ENCODE results near the gene CER1.

The CER1 gene
- 0 reads per million in 4 experiments for total RNA-seq

- no peak for DNase-seq
These were observed at the start of gene CER1 for GRCh38 chr9:14722391-14723035. CER1 (minus strand) TSS chr9:14722733; CDS start chr9:14722672, 61 bp downstream.

DNA sequence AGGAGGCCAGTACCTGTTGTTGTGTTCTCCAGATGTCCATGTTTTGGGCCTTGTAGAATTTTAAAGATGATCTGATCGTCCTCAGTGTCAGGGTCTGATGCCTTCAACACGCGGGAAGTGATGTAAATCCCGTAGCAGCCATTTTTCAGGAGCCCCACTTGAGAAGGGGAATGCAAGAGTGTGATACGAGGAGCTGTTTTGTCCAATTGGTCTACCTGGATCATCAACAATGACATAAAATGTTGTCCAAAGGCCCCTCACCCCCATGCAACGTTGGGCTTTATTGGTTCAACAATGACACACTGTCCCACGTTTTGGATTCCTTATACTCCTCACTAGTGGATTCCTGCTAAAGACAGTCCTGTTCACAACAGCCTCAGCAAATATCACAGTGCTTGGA lies 48.1 kb upstream of the CER1 start:
- no peak for DNase-seq

- DNase-seq: no peak
These were observed 46.7 kb upstream of the CER1 start for GRCh38 chr9:14769230-14769571.

DNA sequence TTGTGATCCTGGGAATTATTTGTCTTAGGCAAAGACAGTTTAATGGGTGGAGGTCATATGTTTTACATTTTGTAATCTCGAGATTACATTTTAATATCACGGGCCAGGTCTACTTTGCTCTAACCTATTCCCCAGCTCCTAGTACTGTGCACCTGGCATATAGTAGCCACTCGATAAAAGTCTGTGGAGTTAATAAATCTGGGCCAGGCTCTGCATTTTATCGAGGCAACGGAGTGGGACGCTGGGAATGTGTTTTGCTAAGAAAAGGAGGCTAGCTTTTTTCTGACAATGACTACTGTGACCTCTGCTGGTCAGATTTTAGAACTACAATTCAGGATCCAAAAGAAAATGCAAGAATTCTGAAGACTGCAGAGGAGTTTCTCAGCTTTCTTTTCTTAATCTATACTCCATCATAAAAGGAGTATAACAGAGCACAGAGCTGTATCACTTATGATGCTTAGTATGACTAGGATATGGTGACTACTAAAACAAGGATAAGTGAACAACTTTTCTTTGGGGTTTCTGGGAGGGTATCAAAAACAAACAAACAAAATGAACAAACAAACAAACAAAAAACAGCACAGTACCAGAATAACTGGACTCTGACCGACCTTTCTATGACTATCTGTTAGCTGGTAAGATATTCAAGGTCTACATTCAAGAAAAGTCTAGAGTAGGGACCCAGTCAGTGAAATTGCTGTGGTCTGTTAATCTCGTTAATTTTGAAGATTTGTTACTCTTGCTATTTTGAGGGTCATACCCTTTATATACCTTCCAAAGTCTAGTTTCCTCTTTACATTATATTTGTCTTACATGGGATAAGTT lies 46.1 kb upstream of the CER1 start:
- DNase-seq: no peak

DNA sequence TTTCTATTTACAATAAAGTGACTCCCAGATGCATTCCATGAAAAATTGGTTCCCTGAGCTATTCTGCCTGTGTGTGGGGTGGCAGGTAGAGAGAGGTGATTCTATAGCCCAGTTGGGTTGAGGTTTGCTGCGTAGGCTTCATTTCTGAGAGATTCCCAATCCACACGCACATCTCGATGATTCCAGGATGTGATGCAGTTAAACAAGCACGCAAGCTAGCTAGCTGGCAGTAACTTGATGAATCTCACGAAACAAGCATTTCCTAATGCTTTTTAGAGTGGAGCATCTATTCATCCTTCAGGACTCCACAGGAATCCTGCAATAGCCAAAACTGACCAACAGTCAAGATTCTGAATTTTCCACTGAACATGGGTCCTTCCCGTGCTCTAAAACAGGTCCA lies 43.8 kb upstream of the CER1 start:
- no peak for DNase-seq

DNA sequence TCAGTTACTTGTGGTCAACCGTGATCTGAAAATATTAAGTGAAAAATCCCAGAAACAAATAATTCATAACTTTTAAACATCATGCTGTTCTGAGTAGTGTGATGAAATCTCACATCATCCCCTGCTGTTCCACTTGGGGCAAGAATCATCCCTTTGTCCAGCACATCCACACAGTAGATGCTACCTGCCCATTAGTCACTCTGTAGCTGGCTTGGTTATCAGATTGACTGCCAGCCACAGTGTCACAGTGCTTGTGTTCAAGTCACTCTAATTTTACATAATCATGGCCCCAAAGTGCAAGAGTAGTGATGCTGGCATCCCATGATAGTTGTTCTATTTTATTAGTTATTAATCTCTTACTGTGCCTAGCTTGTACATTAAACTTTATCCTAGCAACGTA lies 39.1 kb upstream of the CER1 start:
- DNase-seq: no peak

DNA sequence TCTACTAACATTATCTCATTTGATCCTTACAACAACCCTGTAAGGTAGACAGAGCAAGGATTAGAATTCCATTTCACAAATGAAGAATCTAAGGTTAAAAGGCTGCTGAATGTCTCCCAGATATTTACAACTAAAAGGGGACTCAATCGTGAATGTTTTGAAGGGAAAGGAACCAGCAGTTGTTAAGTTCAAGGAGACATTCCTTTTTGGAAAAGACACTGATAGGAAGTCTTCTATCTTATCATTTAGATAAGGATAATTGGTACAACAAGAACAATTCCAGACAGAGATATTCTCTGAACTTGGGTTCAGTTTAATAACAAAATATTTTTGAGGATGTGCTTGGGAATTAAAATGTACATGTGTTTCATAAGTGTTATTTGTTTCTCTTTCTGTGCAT lies 37.5 kb upstream of the CER1 start:
- DNase-seq: no peak

DNA sequence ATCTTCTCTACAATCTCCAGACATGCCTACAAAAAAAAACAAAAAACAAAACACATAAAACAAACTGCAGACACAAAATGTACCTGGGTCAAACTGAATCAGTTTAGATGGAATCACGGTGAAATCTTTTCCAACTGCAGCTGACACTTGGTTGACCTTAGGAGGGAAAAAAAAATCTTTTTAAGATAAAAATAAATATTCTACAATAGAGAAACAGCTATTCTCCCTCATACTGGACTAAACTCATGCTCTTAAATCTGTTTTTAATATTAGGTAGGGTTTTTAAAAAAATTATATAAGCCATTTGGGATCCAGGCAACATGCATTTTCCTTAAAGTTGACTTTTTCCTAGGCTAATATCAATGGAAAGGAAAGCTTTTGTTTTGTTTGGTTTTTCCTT lies 33.8 kb upstream of the CER1 start:
- no peak for DNase-seq

DNA sequence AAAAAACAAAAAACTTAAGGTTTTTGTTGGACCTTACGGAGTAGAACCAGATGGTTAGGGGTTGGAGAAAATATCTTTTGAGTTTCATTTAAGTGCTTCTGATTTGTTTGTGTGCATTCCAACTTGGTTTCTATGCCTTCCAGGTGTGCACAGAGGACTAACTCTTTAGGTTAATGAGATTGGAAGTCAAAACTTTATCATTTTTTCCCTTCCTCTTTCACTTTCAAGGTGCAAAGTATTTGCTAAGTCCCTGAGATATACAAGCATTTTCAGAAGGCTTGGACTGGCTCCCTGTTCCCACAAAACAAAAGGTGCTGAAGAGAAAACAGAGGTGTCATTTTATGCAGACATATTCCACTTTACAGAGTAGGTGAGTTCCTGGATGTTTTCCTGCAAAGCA lies 30.3 kb upstream of the CER1 start:
- no peak for DNase-seq

GRCh38 chr9:14752271-14752670 lies 29.7 kb upstream of the CER1 start:
- no peak for DNase-seq

GRCh38 chr9:14750821-14751220 lies 28.3 kb upstream of the CER1 start:
- DNase-seq: no peak

DNA sequence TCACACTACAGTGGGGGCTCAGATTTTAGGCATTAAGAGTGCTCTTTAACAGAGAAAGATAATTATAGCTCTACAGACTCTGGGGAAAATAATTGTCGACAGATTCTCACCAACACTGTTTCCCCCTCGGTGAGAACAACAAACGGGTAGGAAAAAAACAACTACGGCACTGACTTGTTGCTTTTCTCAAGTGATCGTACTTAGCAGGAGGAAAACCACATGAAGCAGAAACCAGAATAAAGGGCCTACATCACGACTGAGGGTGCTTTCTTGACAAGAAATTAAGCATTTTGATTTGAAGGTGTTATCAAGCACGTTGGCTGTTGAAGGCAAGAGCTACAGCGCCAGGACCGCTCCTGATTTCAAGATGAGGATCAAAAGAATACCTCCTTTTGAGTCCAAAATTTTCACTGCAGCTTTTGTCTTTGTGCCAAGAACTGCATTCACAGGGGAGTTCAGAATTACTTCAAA lies 27.2 kb upstream of the CER1 start:
- no peak for DNase-seq

- no peak for DNase-seq
These were observed 25.8 kb upstream of the CER1 start for GRCh38 chr9:14748373-14748772.

DNA sequence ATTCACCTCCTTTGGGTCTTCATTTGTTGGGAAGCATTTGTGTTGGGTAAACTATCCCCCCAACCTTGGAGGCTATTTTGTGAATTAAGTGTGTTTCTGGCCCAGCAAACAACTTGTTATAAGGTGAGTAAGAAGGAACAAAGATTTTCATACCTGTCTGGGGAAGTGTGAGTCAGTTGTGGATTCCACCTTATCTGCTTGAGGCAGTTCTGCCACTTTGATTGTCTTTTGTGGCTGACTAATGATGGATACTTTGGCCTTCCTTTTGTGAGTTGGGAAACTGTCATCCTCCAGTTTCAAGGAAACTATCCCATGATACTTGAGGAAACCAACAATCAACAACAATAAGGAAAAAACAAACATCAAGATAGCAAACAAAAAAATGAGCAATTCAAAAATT lies 24.6 kb upstream of the CER1 start:
- DNase-seq: no peak

DNA sequence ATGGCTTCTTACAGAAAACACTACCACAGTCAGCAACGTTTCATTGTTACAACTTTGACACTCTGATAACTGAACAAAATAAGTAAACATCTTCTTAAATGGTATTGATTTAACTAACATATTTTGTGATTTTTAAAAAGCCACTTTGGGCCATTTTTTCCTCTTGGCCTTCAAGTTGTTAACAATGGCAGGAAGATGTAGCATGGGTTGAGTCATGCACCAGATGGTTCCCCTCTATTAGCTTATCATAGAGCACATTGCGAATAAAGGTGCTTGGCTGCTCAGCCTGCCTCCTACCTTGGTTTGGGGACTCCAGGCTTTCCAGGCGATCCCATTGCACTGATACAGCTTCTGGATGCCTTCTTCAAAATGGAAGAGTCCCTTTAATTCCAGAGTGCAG lies 24.1 kb upstream of the CER1 start:
- DNase-seq: no peak

DNA sequence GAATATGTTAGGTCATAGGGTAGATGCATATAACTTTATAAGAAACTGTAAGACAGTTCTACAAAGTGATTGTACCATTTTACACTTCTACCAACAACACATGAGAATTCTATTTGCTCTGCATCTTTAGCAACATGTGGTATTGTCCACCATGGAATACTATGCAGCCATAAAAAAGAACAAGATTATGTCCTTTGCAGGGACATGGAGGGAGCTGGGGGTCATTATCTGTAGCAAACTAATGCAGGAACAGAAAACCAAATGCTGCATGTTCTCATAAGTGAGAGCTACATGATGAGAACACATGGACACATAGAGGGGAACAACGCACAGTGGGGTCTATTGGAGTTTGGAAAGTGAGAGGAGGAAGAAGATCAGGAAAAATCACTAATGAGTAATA lies 22.2 kb upstream of the CER1 start:
- DNase-seq: no peak

DNA sequence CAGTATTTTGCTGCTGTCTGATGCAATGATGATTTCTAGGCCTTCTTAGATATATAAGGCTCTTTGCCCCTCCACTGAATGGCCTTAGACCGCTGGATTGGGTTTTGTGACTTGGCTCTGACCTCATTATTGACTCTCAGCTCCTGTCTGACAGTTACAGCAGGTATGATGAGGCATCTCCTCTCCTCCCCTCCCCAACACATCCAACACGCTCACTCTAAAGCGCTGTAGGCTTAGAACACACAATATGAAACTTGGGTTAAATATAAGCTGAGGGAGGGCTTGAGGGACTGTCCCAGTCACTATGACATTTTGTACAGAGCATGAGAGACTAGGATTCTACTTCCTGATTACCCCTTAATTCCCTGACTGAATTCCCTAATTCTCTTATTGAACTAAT lies 18.8 kb upstream of the CER1 start:
- DNase-seq: no peak

- no peak for DNase-seq
These were observed 10.6 kb upstream of the CER1 start for GRCh38 chr9:14733133-14733532.

- DNase-seq: no peak
These were observed 8.9 kb upstream of the CER1 start for GRCh38 chr9:14731294-14731981.

GRCh38 chr9:14730461-14730898 lies 7.9 kb upstream of the CER1 start:
- no peak for DNase-seq

GRCh38 chr9:14723301-14723700 lies 768 bp upstream of the CER1 start:
- DNase-seq: no peak

DNA sequence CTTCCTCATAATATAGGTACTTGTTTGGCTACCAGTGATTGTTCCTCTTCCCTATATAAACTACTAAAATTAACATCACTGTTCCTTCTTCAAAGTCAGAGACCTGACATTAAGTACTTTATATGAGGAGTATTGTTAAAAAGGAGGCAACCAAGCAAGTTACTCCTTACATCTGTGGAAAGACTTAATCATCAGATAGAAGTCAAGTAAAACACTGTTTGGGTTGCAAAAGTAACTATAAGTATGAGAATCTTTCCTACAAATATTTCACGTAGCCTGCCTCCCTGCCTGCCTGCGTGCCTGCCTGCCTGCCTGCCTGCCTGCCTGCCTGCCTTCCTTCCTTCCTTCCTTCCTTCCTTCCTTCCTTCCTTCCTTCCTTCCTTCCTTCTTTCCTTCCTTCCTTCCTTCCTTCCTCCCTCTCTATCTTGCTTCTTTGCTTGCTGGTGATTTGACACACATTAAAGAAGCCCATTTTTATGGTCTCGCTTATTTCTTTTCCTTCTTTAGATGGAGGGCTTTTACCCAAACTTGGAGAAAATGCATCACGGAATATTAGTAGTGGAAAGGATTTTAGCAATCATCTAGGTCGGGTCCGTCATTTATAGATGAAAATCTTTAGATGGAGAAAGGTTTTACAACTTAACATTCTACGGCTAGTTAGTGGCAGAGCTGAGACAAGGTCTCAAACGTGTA lies 3.2 kb downstream of the CER1 start:
- no peak for DNase-seq

DNA sequence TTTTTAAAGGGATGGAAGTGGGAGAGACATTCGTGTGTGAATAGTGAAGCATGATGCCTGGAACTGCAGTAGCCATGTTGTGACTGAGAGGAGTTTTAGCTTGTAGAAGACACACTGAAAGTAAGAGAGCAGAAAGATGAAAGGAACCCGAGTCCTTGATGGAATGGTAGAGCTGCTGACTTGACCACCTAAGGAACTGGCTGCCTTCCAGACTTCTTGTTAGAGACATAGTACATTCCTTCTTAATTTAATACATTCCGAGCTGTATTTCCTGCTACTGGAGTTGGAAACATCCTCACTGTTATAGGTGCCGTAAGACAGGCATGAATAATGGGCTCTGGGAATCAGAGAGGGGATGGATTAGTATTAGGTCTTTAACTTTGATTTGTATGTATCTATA lies 7.4 kb downstream of the CER1 start:
- DNase-seq: no peak

Data from effector CD8-positive, alpha-beta T cell (primary cell).